ENCODE data around the gene CACNA2D3.
"Not testable (repeated sequence)": the region's sequence is repeated elsewhere in the genome, so short reads cannot be mapped to it uniquely, and the experiment has no call there.

The CACNA2D3 gene

DNA sequence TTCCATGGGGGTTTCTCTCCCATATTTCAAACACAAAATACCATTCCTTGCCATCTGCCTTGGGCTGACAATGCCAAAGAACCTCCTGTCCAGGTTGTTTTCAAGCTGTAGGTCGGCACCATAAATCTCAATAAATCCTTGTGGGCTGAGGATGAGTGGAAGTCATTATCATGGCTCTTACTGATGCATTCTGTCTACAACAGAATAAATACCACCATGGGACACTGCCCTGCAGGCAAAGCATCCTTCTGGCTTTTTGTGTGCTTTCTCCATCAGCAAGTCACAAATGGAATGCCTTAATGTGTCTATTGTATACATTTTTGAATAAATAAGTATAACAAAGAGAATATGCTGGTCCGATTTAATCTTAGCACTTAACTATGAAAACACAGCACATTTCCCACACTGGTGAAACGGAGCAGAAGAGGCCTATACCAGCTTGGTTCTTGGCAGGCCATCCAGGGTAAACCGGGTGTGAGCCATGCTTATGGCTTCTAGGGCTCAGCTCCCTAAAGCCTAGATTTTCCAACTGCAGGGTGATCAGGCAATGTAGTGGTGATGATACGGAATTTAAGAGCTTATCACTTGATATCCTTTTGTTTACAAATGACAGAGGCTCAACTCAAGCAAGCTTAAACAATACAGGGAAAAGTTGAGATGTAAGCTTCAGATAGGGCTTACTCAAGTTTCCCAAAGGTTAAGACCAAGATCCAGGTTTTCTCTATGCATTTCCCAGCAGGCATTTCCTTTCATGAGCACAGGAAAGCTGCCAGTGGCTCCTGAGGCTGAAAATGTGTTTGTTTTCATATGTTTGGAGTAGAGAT is 938.8 kb downstream of the CACNA2D3 start:
- DNase-seq (ENCODE audit: low spot score), result no peak

DNA sequence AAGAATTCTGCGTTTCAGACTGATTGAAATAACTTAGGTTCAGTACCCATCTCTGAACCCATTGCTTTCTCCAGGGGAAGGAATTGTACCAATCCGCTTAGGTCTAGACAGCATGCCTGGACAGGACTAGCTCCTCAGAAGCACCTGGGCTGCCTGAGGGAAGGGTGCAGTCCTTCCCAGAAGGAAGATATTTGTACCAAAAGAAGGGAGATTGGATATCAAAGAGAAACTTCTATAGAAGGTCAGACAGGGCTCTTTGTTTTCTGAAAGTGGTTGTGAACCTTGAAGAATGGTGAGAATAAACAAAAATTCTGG is 939.3 kb downstream of the CACNA2D3 start:
- no peak for DNase-seq (ENCODE audit: low spot score)

DNA sequence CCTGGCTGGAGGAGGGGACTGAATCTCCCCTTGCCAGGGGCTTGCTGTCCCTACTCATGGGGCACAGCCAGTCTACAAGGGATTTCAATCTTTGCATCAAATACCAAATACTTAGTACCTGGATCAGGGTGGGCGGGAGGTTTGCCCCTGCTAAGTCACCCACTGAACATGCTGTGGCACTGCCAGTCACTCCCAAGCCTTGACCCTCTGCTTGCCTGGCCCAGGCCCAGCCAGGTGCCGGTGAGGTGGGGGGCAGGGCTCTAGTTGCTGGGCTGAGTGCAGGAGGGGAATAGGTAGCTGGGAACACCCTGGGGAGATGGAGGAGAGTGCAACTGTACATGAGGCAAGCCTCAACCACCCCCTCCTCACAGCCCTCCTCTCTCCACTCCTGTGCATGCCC is 941.8 kb downstream of the CACNA2D3 start:
- DNase-seq (ENCODE audit: low spot score), result no peak

DNA sequence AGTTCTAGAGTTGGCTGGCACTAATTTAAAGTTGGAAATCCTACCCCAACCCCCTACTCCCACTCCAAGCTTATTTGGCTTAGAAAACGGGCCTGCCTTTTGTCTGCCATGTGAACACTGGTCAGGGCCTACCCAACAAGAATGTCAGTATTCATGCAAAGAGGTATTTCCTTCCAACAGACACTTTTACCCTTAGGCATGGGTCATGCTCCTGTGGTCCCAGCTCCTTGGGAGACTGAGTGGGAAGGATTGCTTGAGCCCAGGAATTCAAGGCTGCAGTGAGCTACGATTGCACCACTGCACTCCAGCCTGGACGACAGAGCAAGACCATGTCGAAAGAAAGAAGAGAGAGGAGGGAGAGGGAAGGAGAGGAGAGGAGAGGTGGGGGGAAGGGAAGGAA is 943.0 kb downstream of the CACNA2D3 start:
- no peak for DNase-seq (ENCODE audit: low spot score)

DNA sequence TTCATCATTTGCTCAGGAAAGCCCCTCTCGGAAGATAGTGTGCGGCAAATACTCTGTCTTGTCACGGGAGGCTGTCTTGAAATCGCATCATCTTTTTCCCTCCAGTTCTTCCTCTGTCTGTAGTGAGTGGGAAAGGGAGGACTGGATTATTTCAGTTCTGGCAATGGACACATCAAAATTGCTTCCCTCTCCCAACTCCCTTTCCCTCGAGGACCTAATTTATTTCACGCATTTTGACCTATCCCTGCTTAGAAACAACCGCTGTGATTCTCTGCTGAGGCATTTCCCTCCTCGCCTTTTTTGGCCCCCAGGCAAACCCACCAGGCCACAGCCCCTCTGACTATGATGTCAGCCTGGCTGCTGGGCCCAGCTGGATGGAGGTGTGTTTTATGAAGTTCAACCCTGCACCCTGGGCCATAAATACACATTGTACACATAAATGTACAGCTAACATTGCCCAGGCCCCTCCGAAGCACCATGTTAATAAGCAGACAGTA is 944.2 kb downstream of the CACNA2D3 start:
- peak; percentile 9 for DNase-seq (ENCODE audit: low spot score)

DNA sequence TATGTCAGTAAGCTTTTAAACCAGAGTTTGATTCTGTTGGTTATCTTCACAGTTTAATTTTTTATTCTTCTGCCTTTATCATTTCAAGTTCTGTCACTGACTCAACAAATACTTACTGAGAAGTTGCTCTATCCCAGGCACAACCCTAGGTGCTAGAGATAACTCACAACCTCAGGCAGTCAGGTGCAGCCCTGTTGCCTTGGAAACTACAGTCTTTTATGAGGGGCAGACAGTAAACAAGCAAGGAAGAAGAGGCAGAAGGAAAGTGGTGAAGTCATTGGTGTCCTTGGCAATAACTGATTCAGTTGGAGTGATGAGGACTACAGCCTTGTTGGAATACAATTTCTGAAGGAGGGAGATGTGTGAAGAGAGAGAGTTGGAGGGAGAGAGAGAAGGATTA is 947.6 kb downstream of the CACNA2D3 start:
- DNase-seq (ENCODE audit: low spot score), result no peak

DNA sequence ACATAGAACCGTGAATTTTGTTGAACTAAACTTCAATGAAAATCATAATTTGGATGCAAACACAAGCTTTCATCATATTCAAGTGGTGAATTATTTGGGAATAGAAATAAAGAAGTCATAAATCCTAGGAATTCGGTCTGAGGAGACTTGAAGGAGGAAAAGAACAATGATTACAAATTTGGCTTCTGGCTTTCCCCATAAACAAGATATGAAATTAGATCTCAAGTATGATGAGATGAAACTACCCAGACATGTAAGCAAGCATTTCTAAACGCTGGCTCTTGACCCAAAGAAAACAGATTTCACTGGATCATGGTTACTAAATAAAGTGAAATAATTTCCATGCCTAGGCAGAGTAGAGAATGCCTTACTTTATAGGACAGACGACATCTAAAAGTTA is 952.4 kb downstream of the CACNA2D3 start:
- DNase-seq (ENCODE audit: low spot score), result no peak

DNA sequence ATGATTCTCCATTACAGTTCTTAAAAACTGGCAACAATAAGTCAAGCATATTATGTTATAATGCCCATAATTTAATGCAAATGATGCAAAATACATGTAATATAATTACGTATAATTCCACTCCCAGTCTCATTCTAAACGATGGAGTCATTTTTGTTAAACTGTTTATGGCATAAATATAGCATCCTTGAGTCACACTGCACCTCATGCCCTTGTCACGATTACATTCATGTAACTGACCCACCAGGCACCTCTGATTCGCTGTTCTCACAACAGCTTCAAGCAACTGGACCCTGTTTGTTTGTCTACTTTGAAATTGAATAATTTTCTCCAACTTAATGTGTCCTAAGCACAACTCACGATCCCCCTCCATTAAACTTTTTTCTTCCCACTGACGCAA is 953.5 kb downstream of the CACNA2D3 start:
- no peak for DNase-seq (ENCODE audit: low spot score)

DNA sequence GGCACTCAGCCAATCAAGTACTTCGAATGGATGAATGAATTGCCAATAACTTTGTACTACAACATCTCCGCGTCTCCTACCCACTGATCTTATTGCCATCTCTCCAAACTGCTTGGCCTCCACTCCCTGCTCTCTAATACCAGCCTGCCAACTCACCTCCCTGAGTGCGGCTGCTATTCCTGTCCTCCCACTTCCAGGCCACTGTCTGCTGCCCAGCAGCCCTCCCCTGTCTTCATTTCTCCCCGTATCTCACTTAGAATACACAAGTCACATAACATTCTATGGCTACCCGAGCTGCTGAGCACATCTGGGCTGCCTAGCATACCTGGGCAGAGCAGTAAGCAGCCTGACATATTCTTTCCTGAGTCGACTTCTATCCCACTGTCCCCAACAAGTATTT is 955.4 kb downstream of the CACNA2D3 start:
- DNase-seq (ENCODE audit: low spot score), result no peak

DNA sequence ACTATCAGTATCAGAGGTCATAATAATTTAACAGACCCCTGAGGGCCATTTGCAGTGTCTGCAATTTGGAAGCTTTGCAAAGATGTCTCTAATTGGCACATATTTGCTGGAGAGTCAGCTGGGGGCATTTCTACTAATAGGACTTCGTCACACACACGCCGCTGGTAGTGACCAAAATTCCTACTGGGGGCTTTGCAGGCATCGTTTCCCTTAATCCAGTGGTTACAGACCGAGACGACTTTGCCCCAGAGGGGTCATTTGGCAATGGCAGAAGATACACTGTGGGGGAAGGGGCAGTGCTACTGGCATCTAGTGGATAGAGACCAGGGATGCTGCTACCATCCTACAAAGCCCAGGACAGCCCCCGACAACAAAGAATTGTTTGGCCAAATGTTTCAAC is 956.5 kb downstream of the CACNA2D3 start:
- no peak for DNase-seq (ENCODE audit: low spot score)

DNA sequence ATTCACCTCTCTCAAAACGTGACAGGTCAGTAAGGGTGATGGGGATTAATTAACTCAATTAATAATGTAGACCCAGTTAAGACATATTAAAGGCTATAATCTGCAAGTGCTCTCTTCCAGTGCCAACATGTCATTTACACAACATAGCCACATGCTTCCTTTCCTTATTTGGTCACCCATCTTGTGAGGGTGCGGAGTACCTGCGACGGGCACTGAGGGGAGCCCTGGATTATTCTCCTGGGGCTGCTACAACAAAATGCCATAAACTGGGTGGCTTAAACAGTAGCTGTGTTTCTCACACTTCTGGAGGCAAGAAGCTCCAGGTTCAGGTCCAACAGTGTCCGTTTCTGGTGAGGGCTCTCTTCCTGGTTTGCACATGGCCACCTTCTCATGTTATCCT is 962.9 kb downstream of the CACNA2D3 start:
- no peak for DNase-seq (ENCODE audit: low spot score)

DNA sequence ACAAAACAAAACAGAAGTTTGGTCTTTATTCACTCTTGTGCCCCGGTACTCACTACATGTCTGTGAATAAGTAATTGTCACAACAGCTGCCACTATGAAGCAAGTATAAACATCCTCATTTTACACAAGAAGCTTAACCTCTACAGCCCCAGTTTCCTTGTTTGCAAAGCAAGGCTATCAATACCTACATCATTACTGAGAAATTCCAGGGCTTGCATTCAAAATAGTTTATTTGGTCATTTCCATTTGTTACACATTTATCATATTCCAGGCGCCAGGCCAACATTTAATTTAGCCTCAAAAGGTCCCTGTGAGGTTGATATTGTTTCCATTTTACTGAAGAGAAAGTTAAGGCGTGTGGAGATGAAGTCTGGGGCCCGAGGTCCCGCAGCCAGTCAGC is 966.9 kb downstream of the CACNA2D3 start:
- DNase-seq (ENCODE audit: low spot score), result no peak

DNA sequence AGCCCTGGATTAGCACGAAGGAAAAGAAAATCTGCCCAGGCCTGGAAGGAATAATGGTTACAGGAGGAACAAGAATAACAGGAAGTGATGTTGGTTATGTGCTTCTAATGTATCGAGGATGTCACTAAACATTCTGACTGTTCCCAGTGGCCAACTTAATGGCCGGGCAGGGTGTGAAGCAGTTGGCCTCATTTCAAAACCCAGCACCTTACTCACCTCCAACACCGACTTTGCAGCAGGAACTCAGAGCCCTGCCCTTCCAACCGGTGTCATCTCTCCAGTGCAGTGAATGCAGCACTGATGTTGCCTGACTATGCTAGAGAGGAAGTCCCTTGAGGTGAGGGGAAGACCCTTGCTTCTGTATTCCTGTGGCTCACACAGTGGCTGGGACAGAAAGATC is 967.9 kb downstream of the CACNA2D3 start:
- DNase-seq (ENCODE audit: low spot score), result no peak

DNA sequence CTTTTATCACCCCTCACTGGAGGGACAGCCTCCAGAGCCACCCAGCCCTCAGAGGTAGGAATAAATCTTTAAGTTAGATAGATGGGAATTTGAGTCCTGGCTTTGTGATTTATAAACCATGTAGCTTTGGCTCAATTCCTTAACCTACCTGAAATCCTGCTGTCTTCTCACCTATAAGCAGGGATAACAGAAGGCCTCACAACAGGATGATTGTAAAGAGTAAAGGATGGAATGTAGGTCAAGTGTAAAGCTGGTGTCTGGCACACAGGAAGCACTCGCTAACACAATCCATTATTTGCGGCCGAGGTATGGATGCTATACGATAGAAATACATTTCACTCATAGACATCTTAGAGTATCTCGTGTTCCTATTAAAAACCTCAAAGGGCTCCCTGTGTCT is 968.4 kb downstream of the CACNA2D3 start:
- no peak for DNase-seq (ENCODE audit: low spot score)

DNA sequence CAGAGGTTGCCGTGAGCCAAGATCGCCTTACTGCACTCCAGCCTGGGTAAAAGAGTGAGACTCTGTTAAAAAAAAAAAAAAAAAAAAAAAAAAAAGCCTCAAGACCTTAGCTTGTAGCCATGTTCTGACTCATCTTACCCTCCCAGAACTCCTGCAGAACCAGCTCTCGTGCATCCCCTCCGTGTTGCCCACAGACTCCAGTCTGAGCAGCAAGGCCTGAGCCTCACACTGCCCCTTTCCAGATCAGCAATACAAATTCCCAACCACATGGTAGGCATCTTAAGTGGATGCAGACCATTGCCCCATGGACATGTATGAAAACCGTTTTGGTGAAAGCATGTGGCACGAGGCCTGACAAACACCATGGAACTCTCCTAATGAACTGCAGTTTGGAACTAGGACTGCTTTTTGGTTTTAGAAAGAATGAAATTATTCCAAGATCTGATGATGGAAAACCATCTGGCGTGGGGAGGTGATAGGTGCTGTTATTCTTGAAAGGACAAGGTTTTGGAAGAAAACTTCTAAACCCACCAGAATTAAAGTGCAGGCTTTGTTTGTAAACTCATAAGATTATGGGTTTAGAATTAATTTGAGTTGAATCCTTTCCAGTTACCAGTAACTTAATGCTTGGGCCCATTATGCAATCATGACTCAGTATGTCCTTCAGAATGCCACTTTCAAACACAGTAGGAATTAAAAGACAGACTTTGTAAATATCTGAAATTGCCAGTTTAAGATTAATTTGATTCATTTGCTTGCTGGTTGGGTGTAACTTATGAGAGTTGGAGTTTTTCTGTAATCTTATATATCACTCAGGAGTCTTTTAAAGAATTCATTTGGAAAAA is 969.3 kb downstream of the CACNA2D3 start:
- no peak for DNase-seq (ENCODE audit: low spot score)

DNA sequence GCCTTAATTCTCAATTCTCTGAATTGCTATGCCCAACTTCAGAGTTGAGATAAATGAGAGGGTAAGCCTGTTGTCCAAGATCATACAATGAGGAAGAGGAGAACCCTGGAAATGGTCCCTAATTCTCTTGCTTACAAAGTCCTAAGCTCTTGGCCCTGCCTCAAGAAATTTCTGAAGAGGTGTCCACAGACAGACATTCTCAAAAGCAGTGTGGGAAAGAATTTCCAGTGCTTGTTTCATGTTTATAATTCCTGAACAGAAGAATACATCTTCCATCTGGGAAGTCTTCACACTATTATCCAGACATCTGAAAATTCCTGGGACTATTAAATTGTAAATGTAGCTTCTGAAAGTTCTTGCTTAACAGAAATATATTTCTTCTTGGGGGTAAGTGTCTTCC is 972.3 kb downstream of the CACNA2D3 start:
- no peak for DNase-seq (ENCODE audit: low spot score)

DNA sequence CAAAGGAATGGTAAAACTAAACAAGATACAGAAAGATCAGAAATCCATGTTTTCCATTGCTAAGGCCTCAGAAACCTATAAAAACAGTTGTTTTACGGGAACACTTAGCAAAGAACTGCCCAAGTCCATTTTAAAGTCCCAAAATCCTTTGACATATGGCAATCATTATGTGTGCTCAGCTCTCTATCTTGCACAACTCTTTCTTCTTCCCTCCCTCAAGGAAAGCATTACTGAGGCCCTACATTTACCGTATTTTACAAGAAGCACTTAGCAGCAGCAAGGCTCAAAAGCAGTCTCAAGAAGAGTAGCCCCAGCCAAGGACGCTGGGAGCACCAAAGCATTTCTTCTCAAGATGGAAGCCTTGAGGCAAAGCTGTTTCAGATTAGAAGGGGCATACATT is 975.1 kb downstream of the CACNA2D3 start:
- no peak for DNase-seq (ENCODE audit: low spot score)

DNA sequence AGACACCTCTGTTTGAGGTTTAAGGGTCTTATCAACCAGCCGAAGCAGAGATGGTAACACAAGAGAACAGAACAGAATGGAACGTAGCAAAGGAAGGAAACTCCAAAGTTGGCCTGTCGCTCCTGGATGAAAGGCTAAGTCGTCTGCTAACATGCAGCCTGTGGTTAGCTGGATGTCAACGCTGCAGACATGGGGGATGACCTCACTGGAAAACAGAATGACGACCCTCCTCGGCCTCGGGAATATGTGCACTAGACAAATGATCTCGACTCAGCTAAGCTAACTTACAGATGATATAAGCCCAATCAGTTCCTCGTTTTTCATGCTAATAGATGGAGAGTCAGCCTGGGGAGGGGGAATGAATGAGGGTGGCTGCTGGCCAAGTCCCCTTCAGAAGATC is 983.3 kb downstream of the CACNA2D3 start:
- DNase-seq (ENCODE audit: low spot score), result no peak

DNA sequence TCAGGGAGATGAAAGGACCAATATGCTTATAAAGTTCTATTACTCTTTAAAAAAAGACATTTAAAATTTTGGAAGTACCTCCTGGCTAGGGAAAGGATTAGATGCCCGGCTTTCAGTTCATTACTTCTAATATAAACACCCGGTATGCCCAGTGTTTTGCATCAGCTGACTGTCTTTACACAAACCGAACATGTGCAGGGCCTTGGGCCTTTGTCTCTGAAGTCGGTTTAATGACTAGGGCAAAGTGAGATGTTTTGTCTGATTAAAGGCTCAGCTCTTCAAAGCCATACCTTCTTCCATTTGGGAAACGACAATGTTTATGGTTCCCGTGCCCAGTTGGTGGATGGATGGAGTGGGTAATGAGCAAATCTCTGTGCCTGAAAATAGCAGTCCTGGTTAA is 984.8 kb downstream of the CACNA2D3 start:
- no peak for DNase-seq (ENCODE audit: low spot score)

DNA sequence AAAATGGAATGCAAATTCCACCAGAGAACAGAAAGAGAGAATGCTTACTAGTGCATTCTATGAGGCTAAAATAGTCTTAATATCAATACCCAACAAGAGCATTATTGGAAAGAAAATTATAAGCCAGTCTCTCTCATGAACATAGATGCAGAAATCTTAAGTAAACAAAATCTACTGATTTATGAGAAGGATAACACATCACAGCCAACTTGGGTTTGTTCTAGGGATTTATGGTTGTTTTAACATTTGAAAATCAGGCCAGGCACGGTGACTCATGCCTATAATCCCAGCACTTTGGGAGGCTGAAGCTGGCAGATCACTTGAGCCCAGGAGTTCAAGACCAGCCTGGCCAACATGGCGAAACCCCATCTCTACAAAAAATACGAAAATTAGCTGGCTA is 989.6 kb downstream of the CACNA2D3 start:
- not testable (repeated sequence) for DNase-seq (ENCODE audit: low spot score)

DNA sequence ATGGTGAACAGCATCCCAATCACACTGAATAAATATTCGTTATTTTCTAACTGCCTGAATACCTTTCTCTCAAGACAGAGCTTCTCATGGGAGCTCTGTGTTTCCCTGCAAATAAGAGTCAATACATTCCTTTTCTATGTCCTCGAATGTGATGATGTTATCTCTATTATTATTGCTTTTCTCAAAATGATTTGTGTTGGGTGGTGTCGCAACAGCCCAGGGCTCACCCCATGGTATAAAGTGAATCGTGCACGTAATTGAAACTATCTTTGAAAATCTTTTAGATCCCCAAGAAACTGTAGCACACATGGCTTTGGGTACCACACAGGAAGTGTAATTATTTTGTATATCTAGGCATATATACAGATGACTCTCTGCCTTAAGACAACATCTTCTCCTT is 996.1 kb downstream of the CACNA2D3 start:
- DNase-seq (ENCODE audit: low spot score), result no peak

DNA sequence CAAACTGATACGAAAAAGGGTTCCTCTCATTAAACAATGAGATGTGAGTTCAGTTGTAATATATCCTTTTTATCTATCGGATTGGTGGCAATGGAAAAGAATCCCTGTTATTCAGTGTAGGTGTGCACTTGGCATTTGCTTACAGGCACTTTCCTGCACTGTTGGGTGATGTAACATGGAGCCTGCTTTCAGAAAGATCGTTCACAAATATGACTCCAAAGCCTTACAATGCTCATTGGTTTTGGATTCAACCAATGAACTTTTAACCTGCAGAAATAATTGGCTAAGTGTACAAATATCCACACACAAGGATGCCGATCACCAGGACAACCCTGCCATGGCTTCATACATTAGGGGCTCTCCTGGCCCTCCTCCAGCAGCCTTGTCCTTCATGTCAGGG is 996.9 kb downstream of the CACNA2D3 start:
- DNase-seq (ENCODE audit: low spot score), result no peak

DNA sequence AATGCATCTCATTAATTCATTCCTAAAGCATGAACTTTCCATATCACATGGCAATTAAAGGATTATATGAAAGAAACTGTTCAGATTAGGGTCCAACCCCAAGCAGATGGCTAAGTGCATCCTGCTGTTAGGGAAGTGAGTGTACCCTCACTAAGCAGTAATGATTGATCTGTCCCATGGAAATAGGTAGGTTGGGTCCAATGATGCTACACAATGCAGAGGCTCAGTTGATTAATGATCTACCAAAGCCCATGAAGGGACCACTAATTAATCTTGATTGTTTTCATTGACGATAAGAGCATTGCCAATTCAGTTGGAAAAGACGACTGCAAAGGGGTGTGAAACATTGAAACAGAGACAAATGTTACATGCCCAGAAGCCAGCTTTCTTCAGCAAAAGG is 1000.0 kb downstream of the CACNA2D3 start:
- DNase-seq (ENCODE audit: low spot score), result no peak

All from SK-N-DZ (cell line).